ENCODE measurements around the gene AADACL4.

- TF ChIP-seq POLR2A (IDR thresholded peaks at IDR 0.05), result no peak
- TF ChIP-seq CTCF (IDR thresholded peaks at IDR 0.05), result no peak
- TF ChIP-seq EP300 (IDR thresholded peaks at IDR 0.05), result no peak
These were observed 3.0 kb upstream of the AADACL4 start for GRCh38 chr1:12640958-12641272.

All from gastroesophageal sphincter (tissue), 3 donors.